NCI-H748 treated with DMSO at 0.1 percent for 48 hours (cell line): ENCODE results near the gene RPP21.

Experiments used
- DNase-seq: peaks from one replicate; lab custom pipeline; 2025; lab: John Stamatoyannopoulos, UW

RPP21 gene

DNA sequence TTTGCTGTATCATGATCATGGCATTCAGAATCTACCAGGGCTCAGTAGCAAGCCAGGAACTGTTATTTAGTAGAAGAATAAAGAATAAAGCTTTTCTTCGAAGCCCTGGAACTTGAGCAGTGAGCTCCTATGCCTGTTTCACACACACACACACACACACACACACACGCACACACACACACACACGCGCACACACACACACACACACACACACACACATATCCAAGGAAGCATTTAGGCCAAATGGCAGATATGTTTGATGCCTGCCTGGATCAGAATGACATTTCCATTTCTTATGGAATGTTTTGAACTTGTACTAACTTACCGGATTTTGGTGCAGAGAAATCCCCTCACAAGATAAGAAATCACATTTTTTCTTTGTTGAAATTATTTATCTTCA, 35.5 kb downstream of the RPP21 start:
- no peak for DNase-seq

GRCh38 chr6:30386166-30386565, 41.2 kb downstream of the RPP21 start:
- DNase-seq, result no peak

- no peak for DNase-seq
Observed at GRCh38 chr6:30391240-30391639, 46.3 kb downstream of the RPP21 start.

DNA sequence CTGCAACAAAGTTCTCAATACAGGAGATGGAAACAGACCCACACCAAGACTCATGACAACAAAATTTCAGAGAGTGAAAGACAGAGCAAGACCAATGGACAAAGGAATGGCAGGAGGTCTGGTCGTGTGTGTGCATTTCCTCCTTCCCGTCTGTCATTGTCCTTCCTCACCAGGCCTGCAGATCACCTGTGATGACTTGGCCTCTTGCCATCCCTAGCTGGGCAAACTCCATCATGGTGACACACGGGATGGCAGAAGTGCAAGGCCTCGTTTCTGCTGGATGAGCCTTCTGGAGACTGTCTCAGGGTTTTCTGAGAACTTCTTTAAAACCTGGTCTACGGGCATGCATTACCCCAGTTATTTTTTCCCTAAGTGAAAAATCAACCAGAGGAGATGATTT, 49.2 kb downstream of the RPP21 start:
- peak; percentile 11 for DNase-seq
